ENCODE data around the gene FOXG1.

DNA sequence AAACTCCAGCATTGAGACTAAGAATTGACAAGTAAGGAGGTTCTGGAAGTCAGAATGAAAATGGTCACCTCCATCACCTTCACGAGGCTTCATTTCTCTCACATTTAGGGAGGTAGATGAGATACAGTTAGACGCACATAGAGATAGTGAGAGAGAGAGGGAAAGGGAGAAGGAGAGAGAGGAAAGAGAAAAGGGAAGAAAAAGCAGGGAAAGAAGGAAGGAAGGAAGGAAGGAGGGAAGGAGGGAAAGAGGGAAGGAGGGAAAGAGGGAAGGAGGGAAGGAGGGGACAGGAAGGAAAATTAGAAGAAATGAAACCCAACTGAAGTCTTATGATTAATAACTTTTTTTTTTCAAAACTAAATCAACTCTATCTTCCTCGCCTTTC, 10.7 kb upstream of the FOXG1 start:
- TF ChIP-seq EZH2 (IDR thresholded peaks at IDR 0.05; ENCODE audit: low read length, unreplicated experiment), result no peak
- TF ChIP-seq, protein P1, sequence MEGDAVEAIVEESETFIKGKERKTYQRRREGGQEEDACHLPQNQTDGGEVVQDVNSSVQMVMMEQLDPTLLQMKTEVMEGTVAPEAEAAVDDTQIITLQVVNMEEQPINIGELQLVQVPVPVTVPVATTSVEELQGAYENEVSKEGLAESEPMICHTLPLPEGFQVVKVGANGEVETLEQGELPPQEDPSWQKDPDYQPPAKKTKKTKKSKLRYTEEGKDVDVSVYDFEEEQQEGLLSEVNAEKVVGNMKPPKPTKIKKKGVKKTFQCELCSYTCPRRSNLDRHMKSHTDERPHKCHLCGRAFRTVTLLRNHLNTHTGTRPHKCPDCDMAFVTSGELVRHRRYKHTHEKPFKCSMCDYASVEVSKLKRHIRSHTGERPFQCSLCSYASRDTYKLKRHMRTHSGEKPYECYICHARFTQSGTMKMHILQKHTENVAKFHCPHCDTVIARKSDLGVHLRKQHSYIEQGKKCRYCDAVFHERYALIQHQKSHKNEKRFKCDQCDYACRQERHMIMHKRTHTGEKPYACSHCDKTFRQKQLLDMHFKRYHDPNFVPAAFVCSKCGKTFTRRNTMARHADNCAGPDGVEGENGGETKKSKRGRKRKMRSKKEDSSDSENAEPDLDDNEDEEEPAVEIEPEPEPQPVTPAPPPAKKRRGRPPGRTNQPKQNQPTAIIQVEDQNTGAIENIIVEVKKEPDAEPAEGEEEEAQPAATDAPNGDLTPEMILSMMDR (conservative IDR thresholded peaks at IDR 0.05; ENCODE audit: low read depth, low read length), result no peak
- no peak for TF ChIP-seq EZH2phosphoT487 (IDR thresholded peaks at IDR 0.05; ENCODE audit: borderline replicate concordance, low read length)

All from PC-3 (cell line).